Fibroblast of lung (primary cell): Measurements from ENCODE around the gene SLC16A7.

Experiments
- CTCF ChIP-seq, 2 donors: IDR thresholded peaks in 1 of 2; conservative IDR thresholded peaks in 1 of 2; 1 replicate in 1 of 2; 2 replicates in 1 of 2; pipeline ENCODE4 v1.5.1; 2011 to 2012; ENCODE audit warnings: low read length in 2 of 2, control low read depth in 1 of 2, inconsistent platforms in 1 of 2, low read depth in 1 of 2, mild to moderate bottlenecking in 1 of 2
- EZH2 ChIP-seq: IDR thresholded peaks from 2 replicates; pipeline ENCODE4 v1.5.1; 2012; ENCODE audit warnings: low read length, control low read depth, mild to moderate bottlenecking; ENCODE audit errors: missing control alignments

- TF ChIP-seq CTCF (conservative IDR thresholded peaks at IDR 0.05 in 1 of 2, IDR thresholded peaks at IDR 0.05 in 1 of 2; ENCODE audit: low read depth in 1 of 2, low read length in 2 of 2): no peak
- TF ChIP-seq EZH2: no peak
Observed at GRCh38 chr12:59627582-59627981, 31.8 kb downstream of the SLC16A7 start.
